HG03064 (cell line): ENCODE measurements around the gene PDE6B.
"Not testable (repeated sequence)": the region's sequence is repeated elsewhere in the genome, so short reads cannot be mapped to it uniquely, and the experiment has no call there.

Experiments
- ATAC-seq: cut with Tn5 transposase; IDR thresholded peaks from one replicate; pipeline ENCODE4 v1.9.1; 2021; ENCODE audit warnings: low read depth; ENCODE audit not compliant: unreplicated experiment

PDE6B gene

GRCh38 chr4:699816-700580, 74.6 kb downstream of the PDE6B start:
- no peak for ATAC-seq

DNA sequence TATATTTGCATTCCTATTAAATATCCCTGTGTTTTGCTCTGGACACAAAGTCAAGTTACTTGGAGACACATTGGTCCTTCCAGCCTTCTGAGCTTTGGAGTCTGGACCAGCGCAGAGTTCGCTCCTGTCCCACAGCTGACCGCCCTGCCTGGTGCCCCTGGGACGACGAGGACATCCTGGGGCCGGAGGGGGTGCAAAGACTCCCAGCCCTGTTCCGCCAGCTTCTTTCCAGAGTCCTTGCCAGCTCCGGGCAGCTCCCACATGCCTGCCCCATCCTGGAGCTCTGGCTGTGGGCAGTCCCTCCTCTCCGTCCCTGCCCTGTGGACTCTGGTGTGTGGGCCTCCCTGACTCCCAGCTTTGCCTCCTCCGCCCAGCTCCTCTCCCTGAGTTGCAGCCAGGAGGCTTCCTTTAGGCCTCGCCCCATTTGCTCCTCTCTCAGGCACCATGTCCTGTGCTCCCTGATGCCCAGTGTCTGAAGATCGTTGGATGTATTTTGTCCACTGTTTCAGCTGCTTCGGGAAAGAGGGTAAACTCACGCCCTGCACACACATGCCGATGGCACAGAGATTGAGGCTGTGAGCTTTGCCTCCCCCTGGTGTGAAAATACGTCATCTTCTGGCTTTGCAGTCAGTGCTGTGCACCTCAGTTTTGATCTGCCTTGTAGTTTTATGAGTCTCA, 75.4 kb downstream of the PDE6B start:
- no peak for ATAC-seq

- ATAC-seq = no peak
Observed at GRCh38 chr4:702618-703048, 77.3 kb downstream of the PDE6B start.

DNA sequence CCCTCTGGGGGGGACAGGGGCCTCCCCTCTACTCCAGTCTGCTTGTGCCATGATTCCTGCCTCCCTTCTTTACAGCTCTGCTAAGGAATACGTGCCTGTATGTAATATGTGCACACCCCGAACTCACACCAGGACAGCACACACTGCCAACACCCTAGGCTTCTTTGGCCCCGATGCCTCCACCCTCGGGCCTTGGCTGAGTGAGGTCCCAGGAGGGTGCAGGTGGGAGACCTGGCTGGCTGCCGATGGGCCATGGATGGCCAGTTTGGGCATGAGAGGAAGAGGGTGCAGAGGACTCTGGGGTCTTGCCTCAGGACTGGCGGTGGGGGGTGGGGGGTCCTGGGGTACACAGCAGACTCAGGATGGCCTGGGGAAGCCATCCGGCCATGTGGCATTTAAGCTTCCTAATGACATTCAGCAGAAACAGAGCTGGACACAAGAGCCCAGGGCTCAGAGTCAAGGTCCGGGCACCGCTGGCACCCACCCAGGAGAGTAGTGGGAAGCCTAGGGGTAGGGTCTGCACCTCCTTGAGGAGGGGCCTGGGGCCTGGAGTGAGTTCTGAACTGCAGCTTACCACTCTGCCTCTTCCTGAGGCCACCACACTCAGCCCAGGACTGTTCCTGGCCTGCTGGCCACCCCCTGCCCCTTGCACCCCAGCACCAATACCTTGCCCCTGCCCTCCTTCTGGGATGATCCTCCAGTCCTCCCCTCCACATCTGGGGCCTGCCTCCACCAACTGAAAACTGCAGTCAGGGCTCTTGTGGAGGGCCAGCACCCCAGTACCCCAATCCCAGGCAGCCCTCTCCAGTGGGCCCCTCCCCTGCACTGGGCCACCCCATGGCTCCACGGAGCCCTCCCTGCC, 78.2 kb downstream of the PDE6B start:
- ATAC-seq = no peak

GRCh38 chr4:704198-704891, 79.0 kb downstream of the PDE6B start:
- ATAC-seq = no peak

DNA sequence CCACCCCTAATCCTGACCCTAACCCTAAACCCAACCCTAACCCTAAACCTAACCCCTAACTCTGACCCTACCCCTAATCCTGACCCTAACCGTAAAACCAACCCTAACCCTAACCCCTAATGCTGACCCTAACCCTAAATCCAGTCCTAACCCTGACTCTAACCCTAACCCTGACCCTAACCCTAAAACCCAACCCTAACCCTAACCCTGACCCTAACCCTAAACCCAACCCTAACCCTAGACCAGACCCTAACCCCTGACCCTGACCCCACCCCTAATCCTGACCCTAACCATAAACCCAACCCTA, 79.6 kb downstream of the PDE6B start:
- ATAC-seq = no peak

GRCh38 chr4:705278-706082, 80.1 kb downstream of the PDE6B start, which contains the start of gene PCGF3:
PCGF3 (plus strand) TSS chr4:705832; CDS start chr4:733681, 27,849 bp downstream.
- peak; percentile 88 for ATAC-seq

GRCh38 chr4:706083-706633, 80.8 kb downstream of the PDE6B start:
- not testable (repeated sequence) for ATAC-seq

GRCh38 chr4:706834-707598, 81.6 kb downstream of the PDE6B start:
- no peak for ATAC-seq

- ATAC-seq = no peak
Observed at GRCh38 chr4:707929-708630, 82.7 kb downstream of the PDE6B start.

DNA sequence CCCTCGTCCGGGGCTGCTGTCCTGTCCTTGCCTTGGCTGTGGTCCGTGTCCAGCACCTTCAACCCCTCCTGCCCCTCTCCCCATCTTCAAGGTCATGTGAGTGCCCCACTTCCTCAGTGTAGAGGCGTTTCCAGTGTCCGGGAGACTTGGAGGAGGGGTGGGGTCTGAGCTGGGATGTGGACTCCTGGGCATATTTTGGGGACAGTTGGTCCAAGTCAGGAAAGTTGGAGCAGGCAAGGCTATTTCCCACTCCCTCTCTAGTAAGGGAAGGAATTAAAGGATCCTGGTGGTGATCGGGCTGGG, 83.2 kb downstream of the PDE6B start:
- ATAC-seq = no peak

DNA sequence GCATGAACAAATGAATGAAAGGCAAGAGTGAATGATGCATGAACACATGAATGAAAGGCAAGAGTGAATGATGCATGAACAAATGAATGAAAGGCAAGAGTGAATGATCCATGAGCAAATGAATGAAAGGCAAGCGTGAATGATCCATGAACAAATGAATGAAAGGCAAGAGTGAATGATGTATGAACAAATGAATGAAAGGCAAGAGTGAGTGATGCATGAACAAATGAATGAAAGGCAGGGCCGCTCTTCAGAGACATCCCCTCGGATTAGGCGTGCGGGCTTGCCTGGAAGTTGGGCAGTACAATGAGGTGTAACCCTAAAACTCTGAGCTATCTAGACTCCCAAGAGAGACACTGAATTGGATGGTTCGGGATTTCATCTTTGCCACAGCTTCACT, 84.0 kb downstream of the PDE6B start:
- ATAC-seq = no peak

GRCh38 chr4:710116-710515, 84.7 kb downstream of the PDE6B start:
- no peak for ATAC-seq

DNA sequence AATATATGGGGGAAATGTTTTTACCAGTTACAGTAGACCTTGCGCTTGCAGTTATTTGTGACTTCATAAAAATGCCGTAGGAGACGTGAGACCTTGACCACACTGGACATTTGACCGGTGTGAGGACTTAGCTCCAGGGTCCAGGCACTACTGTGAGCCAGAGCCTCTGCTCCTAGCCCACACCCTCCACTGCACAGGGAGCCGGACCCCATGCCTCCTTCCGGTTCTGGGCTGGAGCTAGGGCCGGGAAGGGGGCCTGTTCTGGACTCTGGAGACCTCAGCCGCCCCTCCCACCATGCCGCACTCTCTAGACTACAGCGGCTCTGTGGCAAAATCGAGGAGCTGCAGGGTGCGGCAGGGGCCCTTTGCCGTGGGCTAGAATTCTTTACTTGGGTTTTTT, 85.5 kb downstream of the PDE6B start:
- ATAC-seq = no peak

DNA sequence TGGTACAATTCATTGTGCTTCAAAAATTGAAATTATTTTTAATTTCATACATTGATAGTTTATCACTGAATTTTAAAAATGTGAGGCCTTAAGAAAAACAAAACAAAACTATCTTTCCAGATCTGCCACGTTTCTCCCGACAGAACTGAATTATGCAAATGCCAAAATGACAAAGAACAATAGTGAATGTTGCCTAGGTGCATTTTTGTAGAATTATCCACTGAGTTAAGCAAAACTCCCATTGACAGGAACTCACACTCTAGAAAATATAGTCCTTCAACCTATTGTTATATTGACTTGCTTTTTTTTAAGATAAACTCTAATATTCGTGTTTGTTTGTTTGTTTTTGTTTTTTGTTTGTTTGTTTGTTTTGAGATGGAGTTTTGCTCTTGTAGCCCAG, 86.7 kb downstream of the PDE6B start:
- ATAC-seq = no peak

DNA sequence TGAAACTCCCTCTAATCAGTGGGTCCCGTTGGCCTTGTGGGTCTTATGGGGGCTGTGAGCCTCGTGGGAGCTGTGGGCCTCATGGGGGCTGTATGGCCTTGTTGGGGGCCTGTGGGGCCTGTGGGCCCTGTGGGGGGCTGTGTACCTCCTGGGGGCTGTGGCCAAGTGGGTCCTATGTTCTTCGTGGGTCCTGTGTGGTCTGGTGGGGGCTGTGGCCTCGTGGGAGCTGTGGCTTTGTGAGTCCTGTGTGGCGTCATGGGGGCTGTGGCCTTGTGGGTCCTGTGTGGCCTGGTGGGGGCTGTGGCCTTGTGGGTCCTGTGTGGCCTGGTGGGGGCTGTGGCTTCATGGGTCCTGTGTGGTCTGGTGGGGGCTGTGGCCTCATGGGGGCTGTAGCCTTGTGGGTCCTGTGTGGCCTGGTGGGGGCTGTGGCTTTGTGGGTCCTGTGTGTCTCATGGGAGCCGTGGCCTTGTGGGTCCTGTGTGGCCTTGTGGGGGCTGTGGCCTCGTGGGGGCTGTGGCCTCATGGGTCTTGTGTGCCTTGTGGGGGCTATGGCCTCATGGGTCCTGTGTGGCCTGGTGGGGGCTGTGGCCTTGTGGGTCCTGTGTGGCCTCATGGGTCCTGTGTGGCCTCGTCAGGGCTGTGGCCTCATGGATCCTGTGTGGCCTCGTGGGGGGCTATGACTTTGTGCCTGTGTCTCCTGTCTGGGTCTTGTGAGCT, 87.7 kb downstream of the PDE6B start:
- no peak for ATAC-seq

- ATAC-seq = no peak
Observed at GRCh38 chr4:714087-714486, 88.7 kb downstream of the PDE6B start.
